ENCODE results near the gene TNFRSF11A.

DNA sequence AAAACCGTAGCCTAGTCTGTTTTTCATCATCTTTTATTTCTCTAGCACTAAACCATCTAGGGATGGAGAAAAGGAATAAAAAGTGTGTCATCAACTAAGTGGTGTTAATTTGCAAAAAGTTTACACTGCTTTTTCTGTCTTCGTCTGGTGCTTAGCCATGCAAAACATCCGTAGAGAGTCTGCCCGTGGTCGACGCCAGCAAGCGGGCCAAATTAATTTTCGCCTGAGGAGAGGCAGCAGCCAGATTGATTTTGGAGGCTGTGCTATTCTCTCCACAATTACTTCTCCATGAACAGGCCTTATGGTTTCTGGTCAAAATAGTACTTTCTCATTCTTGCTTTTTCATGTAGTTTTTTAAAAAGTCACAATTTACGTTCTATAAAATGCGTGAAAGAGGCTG lies 46.3 kb downstream of the TNFRSF11A start:
- TF ChIP-seq, protein P1, sequence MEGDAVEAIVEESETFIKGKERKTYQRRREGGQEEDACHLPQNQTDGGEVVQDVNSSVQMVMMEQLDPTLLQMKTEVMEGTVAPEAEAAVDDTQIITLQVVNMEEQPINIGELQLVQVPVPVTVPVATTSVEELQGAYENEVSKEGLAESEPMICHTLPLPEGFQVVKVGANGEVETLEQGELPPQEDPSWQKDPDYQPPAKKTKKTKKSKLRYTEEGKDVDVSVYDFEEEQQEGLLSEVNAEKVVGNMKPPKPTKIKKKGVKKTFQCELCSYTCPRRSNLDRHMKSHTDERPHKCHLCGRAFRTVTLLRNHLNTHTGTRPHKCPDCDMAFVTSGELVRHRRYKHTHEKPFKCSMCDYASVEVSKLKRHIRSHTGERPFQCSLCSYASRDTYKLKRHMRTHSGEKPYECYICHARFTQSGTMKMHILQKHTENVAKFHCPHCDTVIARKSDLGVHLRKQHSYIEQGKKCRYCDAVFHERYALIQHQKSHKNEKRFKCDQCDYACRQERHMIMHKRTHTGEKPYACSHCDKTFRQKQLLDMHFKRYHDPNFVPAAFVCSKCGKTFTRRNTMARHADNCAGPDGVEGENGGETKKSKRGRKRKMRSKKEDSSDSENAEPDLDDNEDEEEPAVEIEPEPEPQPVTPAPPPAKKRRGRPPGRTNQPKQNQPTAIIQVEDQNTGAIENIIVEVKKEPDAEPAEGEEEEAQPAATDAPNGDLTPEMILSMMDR (IDR thresholded peaks at IDR 0.05): no peak
- no peak for TF ChIP-seq ZFX (IDR thresholded peaks at IDR 0.05; ENCODE audit: borderline replicate concordance)

Measured in 22Rv1 (cell line).